GM18520 (cell line): ENCODE data around the gene RSPO4.

Source experiments
- ATAC-seq: cut with Tn5 transposase; IDR thresholded peaks from one replicate; pipeline ENCODE4 v1.9.1; 2021; ENCODE audit not compliant: unreplicated experiment

RSPO4 gene

GRCh38 chr20:971346-971745, 30.8 kb downstream of the RSPO4 start:
- ATAC-seq, result no peak

DNA sequence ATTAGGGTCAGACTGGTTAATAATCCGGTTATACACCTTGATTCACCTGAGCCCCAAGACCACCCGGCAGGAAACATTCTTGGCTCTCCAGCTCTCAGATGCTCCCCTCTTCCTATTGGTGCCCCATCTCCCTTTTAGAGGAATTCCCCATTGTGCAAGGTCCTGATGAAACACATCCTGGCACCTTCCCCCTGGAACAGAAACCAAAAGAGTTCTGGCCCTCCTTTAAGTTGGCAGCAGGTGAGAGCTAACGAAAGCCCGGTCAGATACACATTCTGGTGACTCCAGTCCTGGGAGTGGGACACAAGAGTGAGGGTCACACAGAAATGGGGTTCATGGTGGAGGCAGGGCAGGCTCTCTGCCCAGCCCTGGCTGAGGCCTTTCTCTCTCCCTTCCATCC, 32.2 kb downstream of the RSPO4 start:
- ATAC-seq, result no peak

- no peak for ATAC-seq
These were observed 34.0 kb downstream of the RSPO4 start for GRCh38 chr20:967796-968742.

DNA sequence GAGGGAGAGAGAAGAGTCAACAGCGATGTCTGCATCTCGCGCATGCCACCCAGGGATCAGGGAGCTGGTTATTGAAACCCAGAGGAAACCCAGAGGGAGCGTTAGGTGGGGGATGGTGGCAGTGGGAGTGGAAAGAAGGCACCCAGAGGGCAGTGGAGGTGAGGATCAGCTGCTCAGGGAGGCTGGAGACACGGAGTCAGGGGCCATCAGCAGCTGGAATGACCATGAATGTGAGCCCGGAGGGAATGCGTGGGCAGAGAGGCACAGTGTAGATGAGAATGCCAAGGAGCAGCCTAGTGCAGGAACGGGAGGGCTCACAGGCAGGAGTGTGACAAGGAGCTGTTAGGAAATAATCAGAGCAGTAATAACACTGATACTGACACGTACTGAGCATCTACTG, 36.2 kb downstream of the RSPO4 start:
- ATAC-seq, result no peak

GRCh38 chr20:963795-964194, 38.3 kb downstream of the RSPO4 start:
- no peak for ATAC-seq

DNA sequence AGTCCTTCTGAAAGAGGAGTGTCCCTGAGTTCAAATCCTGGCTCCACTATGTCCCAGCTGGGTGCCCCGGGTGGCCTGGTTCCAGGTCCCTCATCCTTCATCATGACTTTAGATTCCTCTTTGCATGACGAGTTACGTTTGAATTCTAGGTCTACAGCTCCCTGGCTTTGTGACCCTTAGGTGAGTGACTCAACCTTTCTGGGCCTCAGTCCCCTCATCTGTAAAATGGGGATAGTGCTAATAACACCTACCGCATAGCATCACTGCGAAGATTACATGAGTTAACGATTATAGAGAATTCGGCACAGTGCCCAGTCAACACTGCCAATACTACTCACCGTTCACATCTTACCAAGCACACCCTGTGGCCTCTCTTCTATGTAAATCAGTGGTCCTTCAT, 39.4 kb downstream of the RSPO4 start:
- ATAC-seq, result no peak

GRCh38 chr20:962223-962622, 39.9 kb downstream of the RSPO4 start:
- no peak for ATAC-seq

DNA sequence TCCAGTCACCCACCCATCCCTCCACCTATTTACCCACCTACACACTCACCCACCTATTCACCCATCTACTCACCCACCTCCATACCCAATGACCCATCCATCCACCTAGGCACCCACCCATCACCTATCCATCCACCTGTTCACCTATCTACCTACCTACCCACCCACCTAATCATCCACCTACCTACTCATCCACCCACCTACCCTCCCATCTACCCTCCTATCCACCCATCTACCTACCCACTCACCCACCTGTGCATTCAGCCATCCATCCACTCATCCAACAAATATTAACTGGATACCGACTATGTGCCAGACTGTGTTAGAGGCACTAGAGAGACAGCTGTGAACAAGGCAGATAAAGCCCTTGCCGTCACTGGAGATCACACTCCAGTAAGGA, 40.3 kb downstream of the RSPO4 start:
- no peak for ATAC-seq

DNA sequence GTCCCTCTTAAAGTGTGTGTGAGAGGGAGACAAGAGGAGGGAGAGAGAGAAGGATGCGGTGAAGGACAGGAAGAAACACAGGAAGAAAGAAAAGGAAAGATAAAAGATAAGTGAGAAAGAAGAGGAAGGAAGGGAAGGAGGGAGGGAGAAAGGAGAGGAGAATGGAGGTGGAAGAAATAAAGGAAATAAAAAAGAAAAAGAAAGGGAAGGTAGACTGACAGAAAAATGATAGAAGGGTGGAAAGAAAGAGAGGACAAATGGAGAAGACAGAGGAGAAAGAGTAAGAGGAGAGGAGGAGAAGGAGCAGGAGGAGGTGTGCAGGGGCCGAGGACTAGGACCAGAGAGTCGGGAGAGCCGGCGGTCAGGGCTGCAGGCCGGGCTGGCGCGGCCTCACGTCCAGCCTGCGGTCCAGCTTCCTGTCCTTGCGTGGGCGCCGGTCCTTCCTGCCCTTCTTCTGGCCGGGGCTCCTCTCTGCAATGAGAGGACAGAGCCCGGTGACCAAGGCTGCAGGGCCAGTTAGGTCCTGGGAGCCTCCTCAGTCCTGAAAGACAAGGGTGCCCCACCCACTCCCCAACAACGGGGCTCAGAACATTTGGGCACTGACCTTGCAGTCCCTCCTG, 42.0 kb downstream of the RSPO4 start:
- no peak for ATAC-seq

- ATAC-seq, result no peak
These were observed 42.9 kb downstream of the RSPO4 start for GRCh38 chr20:958936-959815.

DNA sequence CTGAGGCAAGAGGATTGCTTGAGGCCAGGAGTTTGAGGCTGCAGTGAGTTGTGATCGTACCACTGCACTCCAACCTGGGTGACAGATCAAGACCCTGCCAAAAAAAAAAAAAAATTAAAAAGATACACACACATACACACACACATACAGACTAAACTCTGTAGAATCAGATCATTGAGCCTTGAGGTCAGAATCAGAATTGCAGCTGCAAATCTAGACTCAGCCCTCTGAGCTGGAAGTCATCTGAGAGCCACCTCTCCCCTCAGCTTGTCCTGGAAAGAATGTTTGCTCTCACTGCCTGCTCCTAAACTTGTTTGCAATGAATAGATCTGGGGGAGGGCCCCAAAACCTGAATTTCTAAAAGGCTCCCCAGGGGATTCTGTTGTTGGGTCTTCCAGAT, 44.6 kb downstream of the RSPO4 start:
- ATAC-seq, result no peak

DNA sequence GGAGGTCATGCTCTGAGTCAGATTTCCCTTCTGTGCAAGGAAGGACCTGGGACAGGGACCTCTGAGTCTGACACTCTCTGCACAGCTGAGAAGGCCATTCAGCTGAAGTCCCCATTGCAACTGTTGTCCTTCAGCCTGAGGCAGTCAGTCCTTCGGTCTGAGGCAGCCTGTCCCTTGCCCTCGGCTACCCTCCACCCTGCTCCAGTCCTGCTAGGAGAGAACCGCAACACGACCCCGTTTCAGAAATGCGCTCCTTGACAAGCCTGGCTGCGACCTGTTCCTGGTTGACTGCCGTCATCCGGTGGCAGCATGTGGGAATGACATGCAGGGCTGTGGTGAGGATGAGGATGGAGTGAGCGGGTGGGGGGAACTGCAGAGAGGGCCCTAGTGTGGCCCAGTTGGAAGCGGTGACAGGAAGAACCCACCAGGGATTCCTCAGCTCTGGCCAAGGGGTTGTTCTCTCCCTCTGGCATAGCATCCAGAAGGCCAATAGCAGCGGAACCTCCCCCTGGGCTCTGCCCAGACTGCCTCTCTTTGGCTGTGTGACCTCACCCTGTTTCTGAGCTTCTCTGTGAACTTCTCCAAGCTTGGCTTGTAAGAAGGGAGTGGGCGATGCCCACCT, 45.7 kb downstream of the RSPO4 start:
- no peak for ATAC-seq

- no peak for ATAC-seq
These were observed 46.5 kb downstream of the RSPO4 start for GRCh38 chr20:955656-956055.

GRCh38 chr20:955111-955510, 47.0 kb downstream of the RSPO4 start:
- no peak for ATAC-seq

DNA sequence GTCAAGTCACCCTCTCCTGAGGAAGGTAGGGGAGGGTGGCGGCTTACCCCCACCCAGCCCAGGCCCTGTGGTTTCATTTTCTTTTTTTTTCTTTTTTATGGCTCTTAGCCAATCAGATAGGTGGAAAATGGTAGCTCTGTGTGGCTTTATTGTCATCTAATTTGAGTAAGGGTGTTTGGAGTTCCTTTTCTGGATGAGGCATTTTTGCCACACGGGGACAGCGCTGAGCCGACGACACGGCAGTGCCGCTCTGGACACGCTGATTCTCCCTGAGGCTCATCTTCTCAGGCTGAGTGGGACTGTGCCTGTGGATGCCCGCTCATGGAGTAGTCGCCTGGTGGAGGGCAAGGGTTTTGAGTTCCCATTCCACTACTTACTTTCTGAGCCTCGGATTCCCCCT, 48.4 kb downstream of the RSPO4 start:
- no peak for ATAC-seq

- ATAC-seq, result no peak
These were observed 49.8 kb downstream of the RSPO4 start for GRCh38 chr20:952196-952795.

DNA sequence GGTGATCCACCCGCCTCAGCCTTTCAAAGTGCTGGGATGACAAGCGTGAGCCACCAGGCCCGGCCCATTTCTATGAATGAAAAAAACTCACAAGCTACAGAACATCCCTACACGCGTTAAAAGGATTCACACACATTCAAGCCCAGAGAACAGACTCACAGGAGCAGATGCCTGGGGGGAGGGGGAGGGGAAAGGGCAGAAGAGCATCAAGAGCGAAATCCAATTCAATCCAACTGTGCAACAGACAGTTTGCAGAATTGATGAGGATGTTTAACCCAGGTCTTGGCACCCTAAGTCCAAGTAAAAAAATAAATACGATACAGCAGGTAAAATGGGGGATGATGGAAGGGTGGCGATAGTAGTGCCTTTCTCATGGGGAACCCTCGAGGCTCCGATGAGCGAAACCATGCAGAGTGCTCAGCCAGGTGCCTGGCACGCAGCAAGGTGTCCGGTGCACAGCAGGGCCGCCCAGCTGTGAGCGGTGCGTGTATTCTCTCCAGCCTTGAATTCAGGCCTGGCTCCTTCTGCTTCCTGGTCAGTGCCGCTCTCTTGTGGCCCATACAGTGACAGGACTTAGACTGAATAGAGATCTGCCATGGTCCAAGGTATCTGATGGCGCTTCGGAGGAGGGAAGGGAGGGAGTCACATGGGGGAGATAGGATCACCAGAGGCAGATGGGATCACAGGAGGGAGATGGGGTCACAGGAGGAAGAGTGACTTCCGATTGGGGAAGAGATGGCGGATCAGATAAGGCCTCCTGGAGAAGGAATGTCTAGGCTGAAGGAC, 50.5 kb downstream of the RSPO4 start:
- ATAC-seq, result no peak

GRCh38 chr20:949717-950116, 52.4 kb downstream of the RSPO4 start:
- no peak for ATAC-seq

DNA sequence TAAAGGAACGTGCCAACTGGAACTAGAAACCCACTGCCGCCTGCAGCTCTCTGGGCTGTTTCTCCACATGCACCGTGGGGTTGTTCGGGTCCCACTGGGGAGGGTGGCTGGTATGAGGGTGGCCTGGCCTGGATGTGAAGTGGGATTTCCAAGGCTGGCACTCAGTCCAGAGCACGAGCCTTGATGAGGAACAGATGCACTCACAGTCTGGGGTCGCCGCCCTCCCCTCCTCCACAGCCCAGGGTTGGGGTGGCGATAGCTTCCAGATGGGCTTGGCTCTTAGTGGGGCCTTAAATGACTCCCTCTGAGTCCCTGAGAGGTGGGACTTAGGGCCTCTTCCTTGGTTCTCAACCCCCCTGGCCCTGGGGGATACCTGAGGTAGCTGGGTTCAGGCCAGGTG, 55.3 kb downstream of the RSPO4 start:
- ATAC-seq, result no peak

GRCh38 chr20:945841-946240, 56.3 kb downstream of the RSPO4 start:
- ATAC-seq, result no peak
